ENCODE results near the gene KCTD15.

KCTD15 gene

GRCh38 chr19:33806434-33806881 lies 9.8 kb downstream of the KCTD15 start:
- H3K4me3 ChIP-seq (ENCODE audit: low read depth, low read length): no peak overlapping the region
- no peak for TF ChIP-seq CTCF (IDR thresholded peaks at IDR 0.05; ENCODE audit: control insufficient read depth, extremely low read depth, insufficient read depth)
- DNase-seq (ENCODE audit: low read depth): no peak

GRCh38 chr19:33808399-33808798 lies 11.7 kb downstream of the KCTD15 start:
- H3K4me3 ChIP-seq (ENCODE audit: low read depth, low read length): no peak overlapping the region
- DNase-seq (ENCODE audit: low read depth): no peak
- TF ChIP-seq CTCF (IDR thresholded peaks at IDR 0.05; ENCODE audit: control insufficient read depth, extremely low read depth, insufficient read depth): no peak

- TF ChIP-seq CTCF (IDR thresholded peaks at IDR 0.05; ENCODE audit: control insufficient read depth, extremely low read depth, insufficient read depth): no peak
- no peak for DNase-seq (ENCODE audit: low read depth)
- H3K4me3 ChIP-seq (ENCODE audit: low read depth, low read length): no peak overlapping the region
Measured at GRCh38 chr19:33809960-33810359, 13.3 kb downstream of the KCTD15 start.

GRCh38 chr19:33810821-33811220 lies 14.2 kb downstream of the KCTD15 start:
- no peak overlapping the region for H3K4me3 ChIP-seq (ENCODE audit: low read depth, low read length)
- no peak for TF ChIP-seq CTCF (IDR thresholded peaks at IDR 0.05; ENCODE audit: control insufficient read depth, extremely low read depth, insufficient read depth)
- no peak for DNase-seq (ENCODE audit: low read depth)

GRCh38 chr19:33811246-33811645 lies 14.6 kb downstream of the KCTD15 start:
- DNase-seq (ENCODE audit: low read depth): no peak
- H3K4me3 ChIP-seq (ENCODE audit: low read depth, low read length): no peak overlapping the region
- no peak for TF ChIP-seq CTCF (IDR thresholded peaks at IDR 0.05; ENCODE audit: control insufficient read depth, extremely low read depth, insufficient read depth)

GRCh38 chr19:33811736-33812387 lies 15.2 kb downstream of the KCTD15 start:
- no peak for TF ChIP-seq CTCF (IDR thresholded peaks at IDR 0.05; ENCODE audit: control insufficient read depth, extremely low read depth, insufficient read depth)
- DNase-seq (ENCODE audit: low read depth): no peak
- no peak overlapping the region for H3K4me3 ChIP-seq (ENCODE audit: low read depth, low read length)

Measured in LNCaP clone FGC (cell line).